ENCODE results near the gene RPN2. TPM values are rescaled to one million over a fixed set of nuclear protein-coding genes. Genes with fewer than 3 reads are reported as not detected.

RPN2 gene
- total and polyA plus RNA-seq, 9 of the 15 experiments (the other 6 are each of a cell fraction or from before 2014, with no cell fraction given) = 168 to 548 (median 325) TPM

- FAIRE-seq (no peak), ATAC-seq (no peak), DNase-seq (ENCODE audit: extremely low read depth in 1 of 4, low spot score in 3 of 4) (no peak)
- POLR2A ChIA-PET = interaction anchor here (0.6 kb wide), 1 partner anchor 20 kb away, joined by 3 read pairs; no protein-coding TSS in a partner anchor
- WGBS (ENCODE audit: insufficient coverage, low coverage, missing lambda C conversion rate) = 5% methylated on average over 12 of the region's 12 CpGs
- H4K20me1 ChIP-seq (replicated peaks; ENCODE audit: control insufficient read depth, insufficient read depth, low read length) = peaks cover 4% of the 10 kb centered on the region; the same call in 1 of the 2 replicates
- no peak overlapping the region for H3K9ac ChIP-seq (ENCODE audit: insufficient read depth in 1 of 2, low read depth in 2 of 2, low read length in 2 of 2)
- in situ Hi-C loops (cut with MboI) = loop anchor here (10.0 kb wide), 1 partner anchor 282 kb away; no protein-coding TSS in a partner anchor
- BruUV-seq (replicated peaks) = no TSS peak
- 0 out of 2 replicates have a peak overlapping the region, but pooled peaks have one; percentile 9 for H2AFZ ChIP-seq (ENCODE audit: low read depth, low read length)
- TF ChIP-seq BHLHE40 (IDR thresholded peaks at IDR 0.05; ENCODE audit: low read length) = peak; percentile 28; the same call in 1 of the 2 replicates
- no peak for TF ChIP-seq ZBTB11 (CRISPR knock-in tag; IDR thresholded peaks at IDR 0.05)
- no peak overlapping the region for H3K4me2 ChIP-seq (ENCODE audit: insufficient read depth, low read length)
- no peaks in the 10 kb centered on the region for H3K9me3 ChIP-seq (replicated peaks; ENCODE audit: control insufficient read depth, insufficient read depth, low read depth, low read length)
- no peaks in the 10 kb centered on the region for H3K36me3 ChIP-seq (ENCODE audit: control insufficient read depth, insufficient read depth, low read length)
- no peaks in the 10 kb centered on the region for H3K79me2 ChIP-seq (ENCODE audit: control insufficient read depth, insufficient read depth, low read length)
- H3K4me1 ChIP-seq (replicated peaks in 1 of 2; ENCODE audit: control insufficient read depth in 2 of 2, insufficient read depth in 2 of 2, low read length in 2 of 2) = peaks cover 0 to 7% of the 10 kb centered on the region in 2 experiments; a peak in 2 of 5 replicates
- no peaks in the 10 kb centered on the region for H3K9me1 ChIP-seq (ENCODE audit: control insufficient read depth, insufficient read depth, low read length)
- CTCF ChIA-PET (ENCODE audit: low intra/inter-chr PET ratio) = no interaction called here
- intact Hi-C loops (cut with micrococcal nuclease) = no loop called here
- peaks cover 22 to 49% of the 10 kb centered on the region in 2 experiments for H3K27me3 ChIP-seq (ENCODE audit: control insufficient read depth in 2 of 2, insufficient read depth in 2 of 2, low read length in 2 of 2)
- no peak overlapping the region for H3K4me3 ChIP-seq
- no peak overlapping the region for H3K27ac ChIP-seq (ENCODE audit: extremely low read depth, low read depth, low read length)
These were observed 74.0 kb downstream of the RPN2 start for GRCh38 chr20:37253087-37253486.
